Measurements from ENCODE around the gene AFF3.

Gene AFF3

DNA sequence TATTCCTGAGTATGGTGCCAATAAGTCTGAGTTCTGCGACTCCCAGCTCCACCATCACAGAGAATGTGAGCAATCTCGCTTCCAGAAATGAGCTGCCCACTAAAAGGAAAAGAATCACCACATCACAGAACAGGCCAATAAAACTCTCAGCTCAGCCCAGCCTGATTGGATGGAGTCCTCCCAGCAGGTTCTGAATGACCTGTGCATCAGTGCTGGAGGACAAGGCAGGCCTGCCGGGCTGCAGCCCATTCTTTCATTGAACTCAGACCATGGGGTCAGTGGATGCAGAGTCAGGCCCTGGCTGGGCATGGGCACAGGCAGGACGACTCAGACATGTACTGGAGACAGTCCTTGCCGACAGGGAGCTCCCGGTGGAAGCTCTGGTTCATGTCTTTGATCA lies 519.9 kb downstream of the AFF3 start:
- in situ Hi-C loops (cut with MboI; ENCODE audit: low sequenced_read_pairs), result no loop called here

DNA sequence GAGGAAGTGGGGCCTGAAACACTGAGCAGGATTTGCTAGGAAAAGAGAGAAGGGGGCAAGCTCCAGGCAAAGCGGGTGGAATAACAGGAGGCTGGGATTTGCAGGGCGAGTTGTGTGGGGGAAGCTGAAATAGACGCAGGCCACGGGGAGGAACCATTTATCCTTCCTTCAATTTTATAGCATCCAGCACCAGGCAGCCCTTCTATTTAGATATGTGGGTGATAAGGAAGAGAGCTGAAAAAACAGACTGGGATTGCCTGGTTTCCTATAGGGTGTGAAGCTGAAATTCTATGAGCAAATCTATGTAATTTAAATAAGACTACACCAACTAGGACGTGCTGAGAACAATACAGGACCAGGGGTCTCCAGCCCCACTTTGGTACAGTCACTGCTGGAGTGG lies 520.6 kb downstream of the AFF3 start:
- in situ Hi-C loops (cut with MboI; ENCODE audit: low sequenced_read_pairs), result no loop called here

GRCh38 chr2:99621106-99621505 lies 521.3 kb downstream of the AFF3 start:
- in situ Hi-C loops (cut with MboI; ENCODE audit: low sequenced_read_pairs), result no loop called here

DNA sequence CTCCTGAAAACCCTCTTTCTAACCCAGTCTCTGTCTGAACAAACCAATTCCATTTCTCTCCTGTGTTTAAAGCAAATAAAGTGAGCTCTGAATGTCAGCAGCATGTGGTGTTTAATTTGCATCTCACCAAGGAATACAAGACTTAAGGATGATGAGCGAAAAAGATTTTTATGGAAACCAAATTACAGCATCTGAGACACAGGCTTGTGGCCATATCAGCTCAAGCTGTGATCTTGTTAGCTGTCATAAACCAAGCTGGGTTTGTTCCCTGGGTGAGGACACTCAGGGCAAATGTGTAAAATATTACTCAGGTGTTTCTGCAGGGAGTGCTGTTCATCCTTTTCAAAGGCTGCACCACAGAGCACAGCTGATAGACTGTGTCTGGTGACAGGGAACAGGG lies 523.2 kb downstream of the AFF3 start:
- in situ Hi-C loops (cut with MboI; ENCODE audit: low sequenced_read_pairs), result no loop called here

DNA sequence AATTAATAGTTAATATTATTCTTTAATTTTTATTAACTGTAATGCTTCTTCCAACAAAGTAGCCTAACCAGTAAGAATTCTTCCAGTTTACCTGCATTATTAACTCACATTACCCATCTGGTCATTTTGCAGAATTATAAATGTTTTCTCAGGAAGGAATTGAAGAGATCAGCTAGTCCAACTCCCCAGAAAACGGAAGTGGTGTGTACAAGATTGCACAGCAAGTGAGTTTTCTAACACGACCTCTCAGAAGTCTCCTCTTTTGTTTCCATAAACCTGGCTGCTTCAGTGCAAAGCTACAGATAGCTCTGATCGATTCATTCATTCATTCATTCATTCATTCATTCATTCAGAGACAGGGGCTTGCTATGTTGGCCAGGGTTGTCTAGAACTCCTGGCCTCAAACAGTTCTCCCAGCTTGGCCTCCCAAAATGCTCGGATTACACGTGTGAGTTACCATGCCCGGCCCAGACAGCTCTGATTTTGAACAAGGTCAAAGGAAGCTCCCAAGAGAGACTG lies 523.8 kb downstream of the AFF3 start:
- in situ Hi-C loops (cut with MboI; ENCODE audit: low sequenced_read_pairs), result no loop called here

DNA sequence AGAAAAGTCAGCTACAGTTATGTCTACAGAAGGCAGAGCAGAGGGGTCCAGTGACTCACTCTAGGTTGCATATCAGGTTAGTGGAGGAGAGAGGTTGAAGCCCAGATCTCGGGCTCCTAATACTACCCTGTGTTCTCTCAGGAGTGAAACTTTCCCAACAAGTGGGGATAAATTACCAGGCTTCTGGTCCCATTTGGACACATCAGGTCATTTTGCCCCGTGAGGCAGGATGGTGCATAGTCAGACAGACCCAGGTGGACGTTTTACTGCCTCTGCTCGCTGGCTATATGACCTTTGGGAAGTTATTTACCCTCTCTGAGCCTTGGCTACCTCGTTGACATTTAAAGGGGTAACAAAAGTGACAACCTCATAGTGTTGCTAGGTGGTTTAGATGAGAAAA lies 524.6 kb downstream of the AFF3 start:
- in situ Hi-C loops (cut with MboI; ENCODE audit: low sequenced_read_pairs), result no loop called here

GRCh38 chr2:99615247-99615771 lies 527.1 kb downstream of the AFF3 start:
- in situ Hi-C loops (cut with MboI; ENCODE audit: low sequenced_read_pairs), result no loop called here

DNA sequence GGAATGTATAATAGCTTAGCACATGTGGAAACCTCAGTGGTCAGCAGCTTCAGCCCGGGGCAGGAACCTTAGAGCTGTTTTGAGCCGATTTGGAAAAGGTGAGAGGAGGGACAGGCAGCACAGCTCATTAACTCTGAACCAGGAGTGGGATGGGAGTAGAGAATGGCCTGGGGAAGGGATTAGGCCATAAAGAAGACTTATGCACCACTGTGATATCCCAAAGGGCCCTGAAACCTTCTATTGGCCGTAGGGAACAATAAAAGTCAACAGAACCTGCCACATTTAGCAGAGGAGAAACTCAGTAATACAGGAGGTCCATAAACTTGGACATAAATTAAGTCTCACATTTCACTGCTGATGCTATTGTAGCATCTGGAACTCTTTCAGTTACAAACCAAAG lies 528.4 kb downstream of the AFF3 start:
- in situ Hi-C loops (cut with MboI; ENCODE audit: low sequenced_read_pairs), result no loop called here

DNA sequence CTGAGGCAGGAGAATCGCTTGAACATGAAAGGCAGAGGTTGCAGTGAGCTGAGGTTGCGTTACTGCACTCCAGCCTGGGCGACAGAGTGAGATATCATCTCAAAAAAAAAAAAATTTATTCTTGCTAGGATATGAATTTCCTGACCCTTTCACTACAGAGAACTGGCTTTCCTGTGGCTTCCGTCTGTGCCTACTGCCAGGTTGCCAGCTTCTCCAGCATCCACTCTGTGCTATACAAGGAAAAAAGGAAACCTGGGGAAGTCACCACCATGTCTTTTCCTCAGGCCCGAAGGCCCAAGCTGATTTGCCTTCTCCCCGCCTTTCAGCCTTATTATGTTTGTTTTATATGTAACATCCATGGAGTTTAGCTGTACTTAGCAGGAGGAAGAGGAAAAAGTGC lies 530.6 kb downstream of the AFF3 start:
- in situ Hi-C loops (cut with MboI; ENCODE audit: low sequenced_read_pairs), result no loop called here

DNA sequence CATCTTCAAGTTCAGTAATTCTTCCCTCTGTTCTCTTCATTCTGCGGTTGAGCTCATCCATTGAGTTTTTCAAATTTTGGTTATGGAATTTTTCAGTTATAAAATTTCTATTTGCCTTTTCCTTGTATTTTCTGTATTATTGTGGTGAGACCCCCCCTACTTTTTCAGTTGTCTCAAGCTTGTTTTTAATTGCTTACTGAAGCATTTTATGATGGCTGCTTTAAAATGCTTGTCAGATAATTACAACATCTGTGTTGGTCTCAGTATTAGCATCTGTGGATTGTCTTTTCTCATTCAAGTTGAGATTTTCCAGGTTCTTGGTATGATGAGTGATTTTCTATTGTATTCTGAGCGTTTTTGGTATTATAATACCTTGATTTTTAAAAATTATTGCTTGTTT lies 531.4 kb downstream of the AFF3 start:
- in situ Hi-C loops (cut with MboI; ENCODE audit: low sequenced_read_pairs), result no loop called here

DNA sequence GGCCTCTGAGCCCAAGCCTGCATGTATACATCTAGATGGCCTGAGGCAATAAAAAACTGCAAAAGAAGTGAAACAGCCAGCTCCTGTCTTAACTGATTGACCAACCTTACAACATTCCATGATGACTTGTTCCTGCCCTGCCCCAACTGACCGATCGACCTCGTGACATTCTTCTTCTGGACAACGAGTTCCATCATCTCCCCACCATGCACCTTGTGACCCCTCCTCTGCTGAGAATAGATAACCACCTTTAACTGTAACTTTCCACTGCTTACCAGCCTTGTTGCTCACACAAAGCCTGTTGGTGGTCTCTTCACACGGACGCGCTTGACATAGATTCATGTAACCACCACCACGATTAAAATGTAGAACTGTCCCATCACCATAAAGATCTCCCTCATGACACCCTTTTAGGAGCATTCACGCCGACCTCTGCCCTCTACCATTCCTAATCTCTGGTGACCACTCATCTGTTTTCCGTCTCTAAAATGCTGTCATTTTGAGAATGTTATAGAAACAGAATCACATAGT lies 532.5 kb downstream of the AFF3 start:
- in situ Hi-C loops (cut with MboI; ENCODE audit: low sequenced_read_pairs), result no loop called here

GRCh38 chr2:99608861-99609260 lies 533.5 kb downstream of the AFF3 start:
- in situ Hi-C loops (cut with MboI; ENCODE audit: low sequenced_read_pairs), result no loop called here

DNA sequence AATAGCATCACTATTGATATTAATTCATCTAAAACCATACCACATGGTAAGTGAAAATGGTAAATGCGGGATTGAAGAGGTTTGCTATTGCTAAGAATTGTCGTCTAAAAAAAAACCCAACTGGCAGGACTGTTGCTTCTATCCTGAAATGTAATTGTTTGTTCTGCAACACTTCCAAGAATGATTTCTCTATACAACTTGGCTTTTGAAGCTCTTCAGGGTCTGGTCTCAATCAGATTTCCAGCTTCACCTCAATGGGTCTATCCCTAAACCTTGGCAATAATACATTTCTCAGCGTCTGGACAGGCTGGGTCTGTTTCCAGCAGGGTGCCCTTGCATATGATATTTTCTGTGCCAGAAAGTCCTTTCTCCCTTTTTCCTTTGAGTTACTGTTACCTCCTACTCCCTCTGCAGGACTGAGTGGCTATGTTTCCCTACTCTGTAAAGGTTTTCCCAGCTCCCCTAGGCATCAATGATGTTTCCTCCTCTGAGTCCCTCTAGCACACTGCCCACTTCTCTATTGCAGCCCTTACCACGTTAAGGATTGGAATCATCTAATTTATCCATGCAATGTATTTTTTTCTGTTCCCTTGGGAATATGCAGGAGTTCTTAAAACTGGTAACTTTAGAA lies 534.4 kb downstream of the AFF3 start:
- in situ Hi-C loops (cut with MboI; ENCODE audit: low sequenced_read_pairs), result no loop called here

GRCh38 chr2:99607454-99607853 lies 534.9 kb downstream of the AFF3 start:
- in situ Hi-C loops (cut with MboI; ENCODE audit: low sequenced_read_pairs), result no loop called here

DNA sequence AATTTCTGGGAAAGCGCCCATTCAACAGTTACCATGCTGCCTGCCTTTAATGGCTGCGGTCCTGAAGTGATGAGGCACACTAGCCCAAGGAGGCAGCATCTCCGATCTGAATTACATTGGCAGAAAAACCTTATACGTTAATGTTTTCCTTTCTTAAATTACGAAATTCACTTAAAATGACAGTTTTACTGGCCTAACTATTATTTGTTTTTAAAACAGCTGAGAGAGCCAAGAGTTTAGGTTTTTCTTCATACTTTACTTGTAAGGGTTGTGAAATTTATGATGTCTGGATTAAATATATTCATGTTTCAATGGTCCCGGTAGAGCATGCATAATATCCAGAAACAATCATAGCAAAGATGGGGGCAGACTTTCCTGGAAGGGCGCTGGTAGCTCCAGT lies 537.4 kb downstream of the AFF3 start:
- in situ Hi-C loops (cut with MboI; ENCODE audit: low sequenced_read_pairs), result no loop called here

GRCh38 chr2:99602476-99602875 lies 539.9 kb downstream of the AFF3 start:
- in situ Hi-C loops (cut with MboI; ENCODE audit: low sequenced_read_pairs), result no loop called here

DNA sequence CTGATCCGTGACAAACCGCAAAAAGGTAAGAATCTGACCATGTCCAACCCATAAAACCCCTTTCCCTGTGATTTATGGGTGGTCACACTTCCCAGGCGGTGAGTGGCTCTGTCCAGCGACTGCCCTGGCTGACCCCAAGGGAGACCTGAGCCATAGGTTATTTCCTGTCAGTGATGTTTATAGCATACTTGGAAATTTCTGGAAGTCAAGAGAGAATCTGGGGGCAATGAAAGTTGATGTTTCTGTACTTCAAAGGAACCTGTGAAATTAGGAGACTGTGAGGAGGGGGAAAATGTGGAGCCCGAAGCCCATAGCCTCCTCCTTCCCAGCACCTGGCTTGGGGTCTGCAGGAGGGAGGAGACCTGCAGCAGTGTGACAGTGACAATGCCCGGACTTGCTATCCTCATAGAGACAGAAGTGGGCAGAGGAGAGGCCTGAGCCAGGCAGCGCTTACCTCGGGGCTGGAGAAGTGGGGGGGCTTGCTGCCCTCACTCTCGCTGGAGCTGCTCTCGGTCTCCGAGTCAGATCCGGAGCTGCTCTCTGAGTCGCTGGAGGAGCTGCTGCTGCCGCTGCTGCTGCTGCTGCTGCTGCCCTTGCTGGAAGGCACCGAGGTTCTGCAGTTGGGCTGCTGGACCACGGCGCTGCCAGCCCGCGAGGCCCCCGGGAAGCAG lies 541.3 kb downstream of the AFF3 start:
- in situ Hi-C loops (cut with MboI; ENCODE audit: low sequenced_read_pairs), result no loop called here

DNA sequence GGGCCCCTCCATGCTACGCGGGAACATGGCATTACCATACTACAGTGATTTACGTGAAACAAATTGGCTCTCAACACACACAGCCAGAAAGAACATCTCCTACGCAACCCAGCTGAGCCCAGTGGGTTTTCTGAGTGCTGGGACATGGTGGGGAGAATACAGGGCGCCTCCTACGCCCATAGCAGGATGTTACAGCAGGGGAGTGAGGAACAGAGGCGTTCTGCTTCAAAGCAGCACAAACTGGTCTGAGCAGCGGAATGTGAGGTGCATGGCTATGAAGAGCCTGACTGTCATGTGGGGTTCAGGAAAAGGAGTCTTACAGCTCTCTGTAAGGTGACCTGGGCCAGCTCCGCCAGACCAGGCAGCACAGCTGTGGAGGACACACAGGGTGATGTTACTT lies 543.9 kb downstream of the AFF3 start:
- in situ Hi-C loops (cut with MboI; ENCODE audit: low sequenced_read_pairs), result no loop called here

DNA sequence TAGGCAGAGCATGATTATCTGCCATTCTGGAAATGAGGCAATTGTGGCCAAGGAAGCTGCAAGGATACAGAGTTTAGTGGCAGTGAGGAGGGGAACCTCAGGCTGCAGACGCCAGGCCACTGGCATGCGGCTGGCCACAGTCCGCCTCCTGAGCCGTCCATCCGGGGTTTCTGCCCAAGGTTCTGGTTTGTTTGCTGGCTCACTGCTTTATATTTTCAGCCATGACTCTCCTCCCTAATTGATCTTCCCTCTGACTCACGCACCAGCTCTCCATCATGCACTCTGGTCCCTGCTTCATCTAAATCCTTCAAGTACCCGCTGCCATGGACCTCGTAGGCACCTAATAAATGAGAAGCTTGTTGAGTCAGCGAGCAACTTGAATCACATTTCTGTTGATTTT lies 544.8 kb downstream of the AFF3 start:
- in situ Hi-C loops (cut with MboI; ENCODE audit: low sequenced_read_pairs), result no loop called here

DNA sequence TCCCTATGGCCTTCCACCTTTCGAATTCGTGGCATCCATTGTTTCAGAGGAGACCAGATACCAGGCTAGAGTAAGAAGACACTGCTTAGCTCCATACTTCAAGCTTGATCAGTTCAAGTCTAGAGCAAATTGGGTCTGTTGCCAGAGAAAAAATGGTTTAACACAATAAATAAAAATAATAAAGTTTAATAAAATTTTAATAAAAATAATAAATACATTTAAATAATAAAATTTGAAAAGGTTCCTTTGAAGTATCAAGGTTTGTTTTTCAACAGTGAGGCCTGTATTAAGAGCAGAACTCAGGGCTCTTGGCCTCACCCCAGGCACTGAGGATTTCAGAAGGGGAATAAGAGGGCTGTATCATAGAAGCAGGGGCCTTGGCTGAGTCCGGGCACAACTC lies 547.0 kb downstream of the AFF3 start:
- in situ Hi-C loops (cut with MboI; ENCODE audit: low sequenced_read_pairs), result no loop called here

- in situ Hi-C loops (cut with MboI; ENCODE audit: low sequenced_read_pairs), result no loop called here
These were observed 548.5 kb downstream of the AFF3 start for GRCh38 chr2:99593692-99594427.

- in situ Hi-C loops (cut with MboI; ENCODE audit: low sequenced_read_pairs), result loop anchor here (10.0 kb wide), 1 partner anchor 678 kb away; no protein-coding TSS in a partner anchor
These were observed 565.6 kb downstream of the AFF3 start for GRCh38 chr2:99576775-99577174.
